ENCODE results near the gene RTKN. TPM values are rescaled to one million over a fixed set of nuclear protein-coding genes. Genes with fewer than 3 reads are reported as not detected.

The RTKN gene
- total and polyA plus RNA-seq, 9 of the 15 experiments (the other 6 are each of a cell fraction or from before 2014, with no cell fraction given): 0.14 to 6.9 (median 3.6) TPM

DNA sequence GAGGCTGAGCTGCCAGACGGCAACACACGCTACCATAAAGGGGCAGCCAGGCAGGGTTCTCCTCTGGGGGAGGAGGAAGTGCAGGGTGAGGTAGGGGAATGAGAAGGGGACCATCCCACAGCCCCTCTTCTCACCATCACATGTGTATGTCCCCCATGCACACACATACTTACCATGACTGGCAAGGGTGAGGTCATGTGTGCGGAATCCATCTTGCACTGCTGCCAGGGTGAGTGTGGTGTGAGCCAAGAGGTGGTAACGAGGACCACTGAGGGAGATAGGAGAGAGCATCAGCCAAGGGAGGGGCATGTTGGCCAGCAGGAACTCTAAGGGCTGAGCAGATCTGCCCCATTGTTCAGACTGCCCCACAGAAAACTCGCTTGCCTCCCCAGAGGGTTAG lies 13.1 kb downstream of the RTKN start:
- Histone ChIP-seq H3K4me2 (ENCODE audit: insufficient read depth, low read length) (no peak overlapping the region), H3K4me1 (replicated peaks in 1 of 2; ENCODE audit: control insufficient read depth in 2 of 2, insufficient read depth in 2 of 2, low read length in 2 of 2) (peaks cover 0 to 16% of the 10 kb centered on the region in 2 experiments; a peak in 1 of 5 replicates), H3K27ac (ENCODE audit: extremely low read depth, low read depth, low read length) (no peak overlapping the region), H2AFZ (ENCODE audit: low read depth, low read length) (no peak overlapping the region), H3K9me3 (replicated peaks; ENCODE audit: control insufficient read depth, insufficient read depth, low read depth, low read length) (no peaks in the 10 kb centered on the region), H3K9me1 (ENCODE audit: control insufficient read depth, insufficient read depth, low read length) (no peaks in the 10 kb centered on the region), H3K9ac (ENCODE audit: insufficient read depth in 1 of 2, low read depth in 2 of 2, low read length in 2 of 2) (no peak overlapping the region), H4K20me1 (replicated peaks; ENCODE audit: control insufficient read depth, insufficient read depth, low read length) (no peaks in the 10 kb centered on the region), H3K27me3 (ENCODE audit: control insufficient read depth in 2 of 2, insufficient read depth in 2 of 2, low read length in 2 of 2) (no peaks in the 10 kb centered on the region), H3K4me3 (no peak overlapping the region), H3K36me3 (ENCODE audit: control insufficient read depth, insufficient read depth, low read length) (no peaks in the 10 kb centered on the region), H3K79me2 (ENCODE audit: control insufficient read depth, insufficient read depth, low read length) (no peaks in the 10 kb centered on the region)
- TF ChIP-seq ZNF778 (CRISPR knock-in tag; IDR thresholded peaks at IDR 0.05) (no peak), MTF1 (CRISPR knock-in tag; IDR thresholded peaks at IDR 0.05; ENCODE audit: borderline replicate concordance) (no peak), SAFB (IDR thresholded peaks at IDR 0.05; ENCODE audit: borderline replicate concordance, low read depth, low read length) (no peak), MED1 (CRISPR knock-in tag; IDR thresholded peaks at IDR 0.05; ENCODE audit: borderline replicate concordance) (no peak), RAD51 (IDR thresholded peaks at IDR 0.05; ENCODE audit: borderline replicate concordance, low read depth) (no peak), BRD4 (IDR thresholded peaks at IDR 0.05) (no peak), TSC22D4 (tag; IDR thresholded peaks at IDR 0.05) (no peak), ZNF146 (CRISPR knock-in tag; IDR thresholded peaks at IDR 0.05; ENCODE audit: unreplicated experiment) (no peak)
- TF ChIP-seq, protein P1, sequence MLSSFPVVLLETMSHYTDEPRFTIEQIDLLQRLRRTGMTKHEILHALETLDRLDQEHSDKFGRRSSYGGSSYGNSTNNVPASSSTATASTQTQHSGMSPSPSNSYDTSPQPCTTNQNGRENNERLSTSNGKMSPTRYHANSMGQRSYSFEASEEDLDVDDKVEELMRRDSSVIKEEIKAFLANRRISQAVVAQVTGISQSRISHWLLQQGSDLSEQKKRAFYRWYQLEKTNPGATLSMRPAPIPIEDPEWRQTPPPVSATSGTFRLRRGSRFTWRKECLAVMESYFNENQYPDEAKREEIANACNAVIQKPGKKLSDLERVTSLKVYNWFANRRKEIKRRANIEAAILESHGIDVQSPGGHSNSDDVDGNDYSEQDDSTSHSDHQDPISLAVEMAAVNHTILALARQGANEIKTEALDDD (IDR thresholded peaks at IDR 0.05): no peak
- TF ChIP-seq, protein P2, sequence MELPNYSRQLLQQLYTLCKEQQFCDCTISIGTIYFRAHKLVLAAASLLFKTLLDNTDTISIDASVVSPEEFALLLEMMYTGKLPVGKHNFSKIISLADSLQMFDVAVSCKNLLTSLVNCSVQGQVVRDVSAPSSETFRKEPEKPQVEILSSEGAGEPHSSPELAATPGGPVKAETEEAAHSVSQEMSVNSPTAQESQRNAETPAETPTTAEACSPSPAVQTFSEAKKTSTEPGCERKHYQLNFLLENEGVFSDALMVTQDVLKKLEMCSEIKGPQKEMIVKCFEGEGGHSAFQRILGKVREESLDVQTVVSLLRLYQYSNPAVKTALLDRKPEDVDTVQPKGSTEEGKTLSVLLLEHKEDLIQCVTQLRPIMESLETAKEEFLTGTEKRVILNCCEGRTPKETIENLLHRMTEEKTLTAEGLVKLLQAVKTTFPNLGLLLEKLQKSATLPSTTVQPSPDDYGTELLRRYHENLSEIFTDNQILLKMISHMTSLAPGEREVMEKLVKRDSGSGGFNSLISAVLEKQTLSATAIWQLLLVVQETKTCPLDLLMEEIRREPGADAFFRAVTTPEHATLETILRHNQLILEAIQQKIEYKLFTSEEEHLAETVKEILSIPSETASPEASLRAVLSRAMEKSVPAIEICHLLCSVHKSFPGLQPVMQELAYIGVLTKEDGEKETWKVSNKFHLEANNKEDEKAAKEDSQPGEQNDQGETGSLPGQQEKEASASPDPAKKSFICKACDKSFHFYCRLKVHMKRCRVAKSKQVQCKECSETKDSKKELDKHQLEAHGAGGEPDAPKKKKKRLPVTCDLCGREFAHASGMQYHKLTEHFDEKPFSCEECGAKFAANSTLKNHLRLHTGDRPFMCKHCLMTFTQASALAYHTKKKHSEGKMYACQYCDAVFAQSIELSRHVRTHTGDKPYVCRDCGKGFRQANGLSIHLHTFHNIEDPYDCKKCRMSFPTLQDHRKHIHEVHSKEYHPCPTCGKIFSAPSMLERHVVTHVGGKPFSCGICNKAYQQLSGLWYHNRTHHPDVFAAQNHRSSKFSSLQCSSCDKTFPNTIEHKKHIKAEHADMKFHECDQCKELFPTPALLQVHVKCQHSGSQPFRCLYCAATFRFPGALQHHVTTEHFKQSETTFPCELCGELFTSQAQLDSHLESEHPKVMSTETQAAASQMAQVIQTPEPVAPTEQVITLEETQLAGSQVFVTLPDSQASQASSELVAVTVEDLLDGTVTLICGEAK (IDR thresholded peaks at IDR 0.05): no peak
- TF ChIP-seq, protein P2 (CRISPR knock-in tag; IDR thresholded peaks at IDR 0.05): no peak
- TF ChIP-seq, protein P3, sequence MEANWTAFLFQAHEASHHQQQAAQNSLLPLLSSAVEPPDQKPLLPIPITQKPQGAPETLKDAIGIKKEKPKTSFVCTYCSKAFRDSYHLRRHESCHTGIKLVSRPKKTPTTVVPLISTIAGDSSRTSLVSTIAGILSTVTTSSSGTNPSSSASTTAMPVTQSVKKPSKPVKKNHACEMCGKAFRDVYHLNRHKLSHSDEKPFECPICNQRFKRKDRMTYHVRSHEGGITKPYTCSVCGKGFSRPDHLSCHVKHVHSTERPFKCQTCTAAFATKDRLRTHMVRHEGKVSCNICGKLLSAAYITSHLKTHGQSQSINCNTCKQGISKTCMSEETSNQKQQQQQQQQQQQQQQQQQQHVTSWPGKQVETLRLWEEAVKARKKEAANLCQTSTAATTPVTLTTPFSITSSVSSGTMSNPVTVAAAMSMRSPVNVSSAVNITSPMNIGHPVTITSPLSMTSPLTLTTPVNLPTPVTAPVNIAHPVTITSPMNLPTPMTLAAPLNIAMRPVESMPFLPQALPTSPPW (CRISPR knock-in tag; IDR thresholded peaks at IDR 0.05): no peak
- in situ Hi-C loops (cut with MboI): no loop called here
- WGBS (ENCODE audit: insufficient coverage, low coverage, missing lambda C conversion rate): 39% methylated on average over 4 of the region's 5 CpGs
- ATAC-seq (no peak), DNase-seq (ENCODE audit: extremely low read depth in 1 of 4, low spot score in 3 of 4) (no peak), FAIRE-seq (no peak)
- POLR2A ChIA-PET: interaction anchor here (0.7 to 1.7 kb wide), 3 partner anchors 12 to 30 kb away, joined by 3 to 7 read pairs (median 4); partner anchors contain the start of gene WBP1
- BruUV-seq (replicated peaks): no TSS peak
- CTCF ChIA-PET (ENCODE audit: low intra/inter-chr PET ratio): no interaction called here
- intact Hi-C loops (cut with micrococcal nuclease): no loop called here

Data from K562 (cell line).